IPS-18c (cell line): ENCODE results near the gene ZNF525.
"Not testable (repeated sequence)": the region's sequence is repeated elsewhere in the genome, so short reads cannot be mapped to it uniquely, and the experiment has no call there.

Experiments
- H3K4me3 ChIP-seq: 2 replicates; pipeline ENCODE4 v1.7.0; 2013; ENCODE audit warnings: low read depth, mild to moderate bottlenecking, low read length, moderate library complexity; ENCODE audit not compliant: insufficient read depth
- H3K9me3 ChIP-seq: one replicate; pipeline ENCODE4 v1.6.1; 2013; ENCODE audit warnings: mild to moderate bottlenecking, low read length, moderate library complexity; ENCODE audit not compliant: control insufficient read depth, insufficient read depth

ZNF525 gene

GRCh38 chr19:53389978-53390377 lies 24.5 kb downstream of the ZNF525 start:
- peak overlapping the region; percentile 36; the same call in 1 of the 2 replicates for H3K4me3 ChIP-seq
- peaks cover 5% of the 10 kb centered on the region for H3K9me3 ChIP-seq

GRCh38 chr19:53394522-53394973 lies 29.0 kb downstream of the ZNF525 start:
- no peaks in the 10 kb centered on the region for H3K9me3 ChIP-seq
- peak overlapping the region; percentile 89; the same call in 1 of the 2 replicates for H3K4me3 ChIP-seq

- Histone ChIP-seq H3K4me3 (peak within 1 kb of the TSS; percentile 89), H3K9me3 (no peaks in the 10 kb centered on the region)
Observed at GRCh38 chr19:53394974-53395839, 29.7 kb downstream of the ZNF525 start, which contains the start of gene ZNF765. Gene ZNF765, plus strand, starts transcription at chr19:53395149. Its CDS starts 2,867 bp downstream, at chr19:53398016.

GRCh38 chr19:53395840-53396524 lies 30.5 kb downstream of the ZNF525 start:
- not testable (repeated sequence) for H3K9me3 ChIP-seq
- H3K4me3 ChIP-seq, result peak overlapping the region; percentile 89

GRCh38 chr19:53396525-53396868 lies 31.0 kb downstream of the ZNF525 start:
- Histone ChIP-seq H3K9me3 (no peaks in the 10 kb centered on the region), H3K4me3 (peak overlapping the region; percentile 28; the same call in 1 of the 2 replicates)

GRCh38 chr19:53397918-53398317 lies 32.4 kb downstream of the ZNF525 start:
- H3K4me3 ChIP-seq, H3K9me3 ChIP-seq: not testable (repeated sequence)

- no peak overlapping the region for H3K4me3 ChIP-seq
- H3K9me3 ChIP-seq, result peaks cover 8% of the 10 kb centered on the region
Observed at GRCh38 chr19:53409505-53410204, 44.1 kb downstream of the ZNF525 start.

- not testable (repeated sequence) for H3K9me3 ChIP-seq, H3K4me3 ChIP-seq
Observed at GRCh38 chr19:53420520-53421315, 55.2 kb downstream of the ZNF525 start.

GRCh38 chr19:53422551-53422950 lies 57.0 kb downstream of the ZNF525 start:
- no peak overlapping the region for H3K4me3 ChIP-seq
- no peaks in the 10 kb centered on the region for H3K9me3 ChIP-seq

- not testable (repeated sequence) for H3K9me3 ChIP-seq, H3K4me3 ChIP-seq
Observed at GRCh38 chr19:53423074-53423473, 57.6 kb downstream of the ZNF525 start.

- not testable (repeated sequence) for H3K9me3 ChIP-seq, H3K4me3 ChIP-seq
Observed at GRCh38 chr19:53423680-53424079, 58.2 kb downstream of the ZNF525 start.

- Histone ChIP-seq H3K4me3 (no peak overlapping the region), H3K9me3 (no peaks in the 10 kb centered on the region)
Observed at GRCh38 chr19:53424968-53425597, 59.6 kb downstream of the ZNF525 start.

- no peaks in the 10 kb centered on the region for H3K9me3 ChIP-seq
- peak within 1 kb of the TSS; percentile 85 for H3K4me3 ChIP-seq
Observed at GRCh38 chr19:53431399-53432087, 66.0 kb downstream of the ZNF525 start, which contains the start of gene ZNF761. Gene ZNF761, plus strand, starts transcription at chr19:53431984. Its CDS starts 15,285 bp downstream, at chr19:53447269.

GRCh38 chr19:53432088-53432661 lies 66.7 kb downstream of the ZNF525 start:
- H3K4me3 ChIP-seq, result peak overlapping the region; percentile 85
- no peaks in the 10 kb centered on the region for H3K9me3 ChIP-seq
